IMR-90 (cell line): Measurements from ENCODE around the gene ADAMTS17. TPM values are rescaled to one million over a fixed set of nuclear protein-coding genes. Genes with fewer than 3 reads are reported as not detected.

Experiments used
- ATAC-seq: fragments of 200-7000 bp; cut with Tn5 transposase; 2 replicates; pipeline ENCODE4 v1.9.1; 2020; ENCODE audit warnings: low read depth, mild to moderate bottlenecking, moderate library complexity
- BruUV-seq: library from RNA; stranded (reverse); fragments of 400-500 nt; replicated peaks from 2 replicates; lab custom pipeline; 2021; lab: Mats Ljungman, UMichigan
- CTCF ChIA-PET: fragments of 300-600 bp; formaldehyde crosslinking; extraction: SDS; loops from one replicate; lab custom pipeline; 2021; ENCODE audit warnings: antibody characterized with exemption; lab: Yijun Ruan, JAX
- POLR2A ChIA-PET: fragments of 300-600 bp; sonication (Branson Sonifier 250); formaldehyde crosslinking; loops from one replicate; lab custom pipeline; 2022; ENCODE audit warnings: antibody characterized with exemption; ENCODE audit not compliant: unreplicated experiment; lab: Charles Lee
- DNase-seq: peaks from one replicate; pipeline ENCODE4 v3.0.0; 2013
- H2AFZ ChIP-seq: replicated peaks from 2 replicates; pipeline ENCODE3; 2013; ENCODE audit warnings: low read length, mild to moderate bottlenecking; ENCODE audit not compliant: poor library complexity
- H2AK5ac ChIP-seq: 2 replicates; pipeline ENCODE4 v1.6.1; 2013; ENCODE audit warnings: low read depth, low read length, inconsistent platforms
- H2AK9ac ChIP-seq: replicated peaks from 2 replicates; pipeline ENCODE3; 2013; ENCODE audit warnings: mild to moderate bottlenecking, low read depth, low read length, moderate library complexity; ENCODE audit not compliant: poor library complexity
- H2BK120ac ChIP-seq: 2 replicates; pipeline ENCODE4 v1.6.1; 2013; ENCODE audit warnings: low read depth, low read length, inconsistent platforms
- H2BK15ac ChIP-seq: 3 replicates; pipeline ENCODE4 v1.6.1; 2013; ENCODE audit warnings: low read depth, low read length, inconsistent platforms
- H2BK20ac ChIP-seq: 2 replicates; pipeline ENCODE4 v1.6.1; 2013; ENCODE audit warnings: low read depth, mild to moderate bottlenecking, inconsistent platforms, low read length, moderate library complexity
- H2BK5ac ChIP-seq: 2 replicates; pipeline ENCODE4 v1.6.1; 2013; ENCODE audit warnings: mild to moderate bottlenecking, low read depth, low read length, inconsistent platforms; ENCODE audit not compliant: poor library complexity, severe bottlenecking
- H3K14ac ChIP-seq: replicated peaks from 2 replicates; pipeline ENCODE4 v1.6.1; 2013; ENCODE audit warnings: low read depth, low read length, inconsistent platforms
- H3K18ac ChIP-seq: 2 replicates; pipeline ENCODE4 v1.6.1; 2013; ENCODE audit warnings: low read depth, low read length, control low read depth
- H3K23ac ChIP-seq: 2 replicates; pipeline ENCODE4 v1.6.1; 2013; ENCODE audit warnings: low read depth, low read length, inconsistent platforms
- H3K27ac ChIP-seq: 2 replicates; pipeline ENCODE4 v1.5.1; 2013; ENCODE audit warnings: mild to moderate bottlenecking, control low read depth, low read length; ENCODE audit not compliant: insufficient read depth
- H3K27me3 ChIP-seq: 2 replicates; pipeline ENCODE4 v1.6.1; 2013; ENCODE audit warnings: low read length; ENCODE audit not compliant: control insufficient read depth, insufficient read depth
- H3K36me3 ChIP-seq: 2 replicates; pipeline ENCODE4 v1.6.1; 2013; ENCODE audit warnings: low read length, mixed read lengths; ENCODE audit not compliant: control insufficient read depth, insufficient read depth
- H3K4ac ChIP-seq: 2 replicates; pipeline ENCODE4 v1.6.1; 2013; ENCODE audit warnings: low read depth, low read length, inconsistent platforms
- H3K4me1 ChIP-seq: 2 replicates; pipeline ENCODE4 v1.6.1; 2013; ENCODE audit warnings: low read length, mixed read lengths; ENCODE audit not compliant: control insufficient read depth, insufficient read depth
- H3K4me2 ChIP-seq: 2 replicates; pipeline ENCODE4 v1.6.1; 2013; ENCODE audit warnings: low read depth, mild to moderate bottlenecking, control low read depth, low read length, moderate library complexity
- H3K4me3 ChIP-seq: 2 replicates; pipeline ENCODE4 v1.5.1; 2013; ENCODE audit warnings: low read depth, mild to moderate bottlenecking, control low read depth, low read length, moderate library complexity; ENCODE audit not compliant: insufficient read depth
- H3K56ac ChIP-seq: 2 replicates; pipeline ENCODE4 v1.6.1; 2013; ENCODE audit warnings: low read length, inconsistent platforms; ENCODE audit not compliant: insufficient read depth; ENCODE audit errors: extremely low read depth
- H3K79me1 ChIP-seq, 2 experiments: 2 replicates each; pipeline ENCODE4 v1.6.1; 2013; ENCODE audit warnings: low read length in 2 of 2, inconsistent platforms in 1 of 2, low read depth in 1 of 2
- H3K9ac ChIP-seq: 2 replicates; pipeline ENCODE4 v1.6.1; 2013; ENCODE audit warnings: low read depth, low read length, control low read depth
- H3K9me1 ChIP-seq: 2 replicates; pipeline ENCODE4 v1.6.1; 2013; ENCODE audit warnings: low read length, inconsistent platforms; ENCODE audit not compliant: insufficient read depth
- H3K9me3 ChIP-seq: 2 replicates; pipeline ENCODE4 v1.6.1; 2013; ENCODE audit warnings: low read length; ENCODE audit not compliant: control insufficient read depth, insufficient read depth
- H4K20me1 ChIP-seq: 2 replicates; pipeline ENCODE4 v1.6.1; 2013; ENCODE audit warnings: low read length, inconsistent platforms; ENCODE audit not compliant: insufficient read depth
- H4K5ac ChIP-seq: 2 replicates; pipeline ENCODE4 v1.6.1; 2013; ENCODE audit warnings: mild to moderate bottlenecking, low read depth, low read length, control low read depth
- H4K8ac ChIP-seq, 2 experiments: 2 replicates each; pipeline ENCODE4 v1.6.1; 2013; ENCODE audit warnings: low read depth in 2 of 2, low read length in 2 of 2, control low read depth in 1 of 2, inconsistent platforms in 1 of 2
- H4K91ac ChIP-seq: 2 replicates; pipeline ENCODE4 v1.6.1; 2013; ENCODE audit warnings: low read depth, low read length, inconsistent platforms; ENCODE audit not compliant: insufficient read depth
- BHLHE40 ChIP-seq: fragments of 150-350 bp; IDR thresholded peaks from 2 replicates; pipeline ENCODE4 v1.6.1; 2016; ENCODE audit warnings: mild to moderate bottlenecking, low read depth, low read length
- CEBPB ChIP-seq: IDR thresholded peaks from 2 replicates; pipeline ENCODE4 v1.6.1; 2012; ENCODE audit warnings: low read depth, low read length, improper control_type of control experiment
- CHD1 ChIP-seq: IDR thresholded peaks from 2 replicates; pipeline ENCODE4 v1.6.1; 2012; ENCODE audit warnings: low read depth, low read length, improper control_type of control experiment
- FOS ChIP-seq: fragments of 150-350 bp; IDR thresholded peaks from 2 replicates; pipeline ENCODE4 v1.6.1; 2016; ENCODE audit warnings: low read depth, low read length
- MAFK ChIP-seq: IDR thresholded peaks from 2 replicates; pipeline ENCODE4 v1.6.1; 2012; ENCODE audit warnings: low read depth, low read length, improper control_type of control experiment
- MAZ ChIP-seq: IDR thresholded peaks from 2 replicates; pipeline ENCODE4 v1.6.1; 2012; ENCODE audit warnings: low read depth, mild to moderate bottlenecking, low read length, improper control_type of control experiment, moderate library complexity, borderline replicate concordance
- MXI1 ChIP-seq: IDR thresholded peaks from 2 replicates; pipeline ENCODE4 v1.6.1; 2012; ENCODE audit warnings: low read depth, mild to moderate bottlenecking, low read length, moderate library complexity, borderline replicate concordance
- NFE2L2 ChIP-seq: fragments of 150-350 bp; IDR thresholded peaks from 2 replicates; pipeline ENCODE4 v1.6.1; 2016; ENCODE audit warnings: low read depth, mild to moderate bottlenecking, low read length
- POLR2A ChIP-seq: IDR thresholded peaks from 2 replicates; pipeline ENCODE4 v1.6.1; 2012; ENCODE audit warnings: mild to moderate bottlenecking, low read depth, low read length
- RAD21 ChIP-seq: IDR thresholded peaks from 2 replicates; pipeline ENCODE4 v1.6.1; 2012; ENCODE audit warnings: low read length, improper control_type of control experiment
- RCOR1 ChIP-seq: IDR thresholded peaks from 2 replicates; pipeline ENCODE4 v1.6.1; 2012; ENCODE audit warnings: mild to moderate bottlenecking, low read length, improper control_type of control experiment; ENCODE audit not compliant: insufficient replicate concordance
- RFX5 ChIP-seq: IDR thresholded peaks from 2 replicates; pipeline ENCODE4 v1.8.0; 2012; ENCODE audit warnings: low read depth, mild to moderate bottlenecking, low read length, moderate library complexity
- SMC3 ChIP-seq: fragments of 150-350 bp; IDR thresholded peaks from 2 replicates; pipeline ENCODE4 v1.6.1; 2016; ENCODE audit warnings: low read depth, mild to moderate bottlenecking, antibody characterized with exemption, low read length, moderate library complexity
- WGBS, 2 experiments: methylation state at CpG; one replicate each; pipeline versions ENCODE4 v1.1.5 to v1.1.7; 2013; ENCODE audit warnings: missing lambda C conversion rate in 2 of 2; ENCODE audit not compliant: insufficient read length in 1 of 2; ENCODE audit errors: extremely low coverage in 2 of 2; 5-methylcytosine and 5-hydroxymethylcytosine counted together
- dilution Hi-C: fragments of 300-500 bp; cut with HindIII; formaldehyde crosslinking; loops from one replicate; pipeline ENCODE4 v1.14.3; 2018; ENCODE audit warnings: low sequenced_read_pairs; ENCODE audit not compliant: unreplicated experiment
- in situ Hi-C: fragments of 300-500 bp; cut with MboI; formaldehyde crosslinking; loops from 3 replicates; pipeline ENCODE4 v1.14.3; 2019; ENCODE audit warnings: low sequenced_read_pairs, inconsistent platforms, mixed read lengths
- intact Hi-C: fragments of 100-400 bp; cut with micrococcal nuclease; formaldehyde crosslinking; loops from 2 replicates; pipeline ENCODE4 v1.10.0; 2022
- polyA plus RNA-seq, 3 experiments: library from polyadenylated mRNA; depleted of rRNA; stranded (reverse); fragments of >200 nt; gene quantifications; 2 replicates each; pipeline ENCODE4 v1.2.3, GENCODE V29; 2012; ENCODE audit warnings: low replicate concordance in 1 of 3
- total RNA-seq: library from RNA; depleted of rRNA; stranded (reverse); fragments of >200 nt; gene quantifications from 2 replicates; pipeline ENCODE4 v1.2.3, GENCODE V29; 2012
- TF ChIP-seq, protein P1 (sequence below): fragments of 150-350 bp; IDR thresholded peaks from 2 replicates; pipeline ENCODE4 v1.6.1; 2017; ENCODE audit warnings: mild to moderate bottlenecking, antibody characterized with exemption, low read length, low read depth
- TF ChIP-seq, protein P2 (sequence below): fragments of 150-350 bp; IDR thresholded peaks from 2 replicates; pipeline ENCODE4 v1.6.1; 2016; ENCODE audit warnings: low read depth, mild to moderate bottlenecking, low read length, moderate library complexity, borderline replicate concordance
- TF ChIP-seq, protein P3 (sequence below): conservative IDR thresholded peaks from 2 replicates; pipeline ENCODE4 v1.5.1; 2012; ENCODE audit warnings: mild to moderate bottlenecking, low read depth, low read length, improper control_type of control experiment

ADAMTS17 gene
- total and polyA plus RNA-seq, 2 of the 4 experiments (the other 2 are of a cell fraction): 0.03 TPM; not detected in 1

DNA sequence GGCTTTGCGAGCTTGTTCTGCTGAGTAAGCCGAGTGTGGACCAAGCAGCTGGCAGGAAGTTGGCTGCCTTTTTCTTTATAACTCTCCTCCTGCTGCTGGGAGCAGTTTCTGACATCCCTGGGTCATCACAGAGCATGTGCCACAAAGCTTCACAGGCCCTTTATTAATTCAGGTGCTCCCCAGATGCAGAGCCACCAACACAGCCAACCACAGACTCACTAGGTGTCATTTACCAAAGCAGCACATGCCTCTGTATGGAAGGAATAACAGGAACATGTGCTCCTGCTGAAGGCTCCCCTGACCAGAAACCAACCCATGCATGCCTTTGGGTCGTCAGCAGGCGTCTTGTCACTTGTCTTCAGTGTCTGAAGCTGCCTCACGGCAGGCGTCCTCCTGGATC is 152.5 kb downstream of the ADAMTS17 start:
- Histone ChIP-seq H2BK120ac (no peak overlapping the region), H2BK15ac (no peak overlapping the region), H3K23ac (no peak overlapping the region), H3K9ac (no peak overlapping the region), H2AFZ (no peak overlapping the region), H3K4me1 (no peaks in the 10 kb centered on the region), H3K36me3 (no peaks in the 10 kb centered on the region), H4K91ac (no peak overlapping the region), H2AK9ac (no peak overlapping the region), H3K18ac (no peak overlapping the region), H4K5ac (no peak overlapping the region), H3K14ac (no peak overlapping the region), H4K20me1 (no peaks in the 10 kb centered on the region), H3K4me2 (no peak overlapping the region), H4K8ac (no peak overlapping the region), H3K9me1 (no peaks in the 10 kb centered on the region), H3K4ac (no peak overlapping the region), H2AK5ac (no peak overlapping the region), H3K79me1 (no peaks in the 10 kb centered on the region), H3K27me3 (no peaks in the 10 kb centered on the region), H3K9me3 (peaks cover 61% of the 10 kb centered on the region), H2BK20ac (no peak overlapping the region), H2BK5ac (no peak overlapping the region), H3K56ac (no peak overlapping the region), H3K27ac (no peak overlapping the region), H3K4me3 (no peak overlapping the region)
- dilution Hi-C loops (no loop called here), in situ Hi-C loops (no loop called here), intact Hi-C loops (no loop called here)
- no TSS peak for BruUV-seq
- 15% methylated on average over 2 of the region's 6 CpGs; no CpG with 5 or more reads in 1 of the 2 experiments for WGBS, 2 experiments
- ATAC-seq: no peak
- ChIA-PET CTCF (no interaction called here), POLR2A (no interaction called here)
- TF ChIP-seq MXI1: no peak
- no peak for TF ChIP-seq POLR2A
- no peak for TF ChIP-seq CEBPB
- TF ChIP-seq, protein P1, sequence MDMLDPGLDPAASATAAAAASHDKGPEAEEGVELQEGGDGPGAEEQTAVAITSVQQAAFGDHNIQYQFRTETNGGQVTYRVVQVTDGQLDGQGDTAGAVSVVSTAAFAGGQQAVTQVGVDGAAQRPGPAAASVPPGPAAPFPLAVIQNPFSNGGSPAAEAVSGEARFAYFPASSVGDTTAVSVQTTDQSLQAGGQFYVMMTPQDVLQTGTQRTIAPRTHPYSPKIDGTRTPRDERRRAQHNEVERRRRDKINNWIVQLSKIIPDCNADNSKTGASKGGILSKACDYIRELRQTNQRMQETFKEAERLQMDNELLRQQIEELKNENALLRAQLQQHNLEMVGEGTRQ: no peak
- TF ChIP-seq FOS: no peak
- no peak for TF ChIP-seq RAD21
- no peak for TF ChIP-seq BHLHE40
- no peak for TF ChIP-seq CHD1
- TF ChIP-seq, protein P2, sequence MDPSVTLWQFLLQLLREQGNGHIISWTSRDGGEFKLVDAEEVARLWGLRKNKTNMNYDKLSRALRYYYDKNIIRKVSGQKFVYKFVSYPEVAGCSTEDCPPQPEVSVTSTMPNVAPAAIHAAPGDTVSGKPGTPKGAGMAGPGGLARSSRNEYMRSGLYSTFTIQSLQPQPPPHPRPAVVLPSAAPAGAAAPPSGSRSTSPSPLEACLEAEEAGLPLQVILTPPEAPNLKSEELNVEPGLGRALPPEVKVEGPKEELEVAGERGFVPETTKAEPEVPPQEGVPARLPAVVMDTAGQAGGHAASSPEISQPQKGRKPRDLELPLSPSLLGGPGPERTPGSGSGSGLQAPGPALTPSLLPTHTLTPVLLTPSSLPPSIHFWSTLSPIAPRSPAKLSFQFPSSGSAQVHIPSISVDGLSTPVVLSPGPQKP: no peak
- TF ChIP-seq RFX5: no peak
- no peak for TF ChIP-seq MAFK
- TF ChIP-seq MAZ: no peak
- TF ChIP-seq, protein P3, sequence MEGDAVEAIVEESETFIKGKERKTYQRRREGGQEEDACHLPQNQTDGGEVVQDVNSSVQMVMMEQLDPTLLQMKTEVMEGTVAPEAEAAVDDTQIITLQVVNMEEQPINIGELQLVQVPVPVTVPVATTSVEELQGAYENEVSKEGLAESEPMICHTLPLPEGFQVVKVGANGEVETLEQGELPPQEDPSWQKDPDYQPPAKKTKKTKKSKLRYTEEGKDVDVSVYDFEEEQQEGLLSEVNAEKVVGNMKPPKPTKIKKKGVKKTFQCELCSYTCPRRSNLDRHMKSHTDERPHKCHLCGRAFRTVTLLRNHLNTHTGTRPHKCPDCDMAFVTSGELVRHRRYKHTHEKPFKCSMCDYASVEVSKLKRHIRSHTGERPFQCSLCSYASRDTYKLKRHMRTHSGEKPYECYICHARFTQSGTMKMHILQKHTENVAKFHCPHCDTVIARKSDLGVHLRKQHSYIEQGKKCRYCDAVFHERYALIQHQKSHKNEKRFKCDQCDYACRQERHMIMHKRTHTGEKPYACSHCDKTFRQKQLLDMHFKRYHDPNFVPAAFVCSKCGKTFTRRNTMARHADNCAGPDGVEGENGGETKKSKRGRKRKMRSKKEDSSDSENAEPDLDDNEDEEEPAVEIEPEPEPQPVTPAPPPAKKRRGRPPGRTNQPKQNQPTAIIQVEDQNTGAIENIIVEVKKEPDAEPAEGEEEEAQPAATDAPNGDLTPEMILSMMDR: no peak
- no peak for TF ChIP-seq NFE2L2
- no peak for TF ChIP-seq RCOR1
- no peak for TF ChIP-seq SMC3
- no peak for DNase-seq
